ENCODE results near the gene RREB1.

DNA sequence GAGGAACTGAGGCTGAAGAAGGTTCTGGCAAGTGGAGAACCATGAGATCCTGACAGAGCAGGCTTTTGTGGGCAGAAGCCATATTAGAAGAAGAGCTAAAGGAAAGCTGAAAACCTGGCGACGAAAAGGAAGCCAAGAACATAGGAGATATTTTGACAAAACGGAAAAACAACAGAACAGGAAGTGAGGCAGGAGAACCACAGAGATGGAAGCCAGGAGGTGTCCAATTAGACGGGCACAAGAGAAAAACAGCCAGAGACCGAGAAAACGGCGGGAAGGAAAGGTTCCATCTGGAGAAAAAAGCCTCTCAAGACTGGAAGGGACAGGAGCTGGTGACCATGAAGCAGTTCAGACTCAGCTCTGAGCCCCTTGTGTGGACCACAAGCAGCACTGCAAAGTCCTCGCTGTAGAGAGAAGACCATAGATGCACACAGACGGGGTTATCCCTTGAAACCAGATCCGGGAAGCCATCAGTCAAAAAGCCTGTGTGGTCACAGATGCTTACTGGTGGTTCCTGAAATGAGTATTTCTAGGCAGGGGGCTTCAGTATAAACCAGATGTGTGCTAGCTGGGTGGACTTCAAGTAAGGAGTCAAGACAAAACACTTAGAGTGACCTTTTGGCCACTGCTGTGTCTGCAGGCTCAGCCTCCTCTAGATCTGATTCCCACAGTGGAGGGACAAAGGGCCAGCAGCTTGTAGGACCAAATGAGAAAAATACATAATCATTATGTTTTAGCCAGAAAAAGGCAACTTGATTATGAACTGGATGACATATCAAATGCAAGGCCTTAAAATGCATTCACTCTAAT lies 174.5 kb downstream of the RREB1 start:
- TF ChIP-seq, protein P1, sequence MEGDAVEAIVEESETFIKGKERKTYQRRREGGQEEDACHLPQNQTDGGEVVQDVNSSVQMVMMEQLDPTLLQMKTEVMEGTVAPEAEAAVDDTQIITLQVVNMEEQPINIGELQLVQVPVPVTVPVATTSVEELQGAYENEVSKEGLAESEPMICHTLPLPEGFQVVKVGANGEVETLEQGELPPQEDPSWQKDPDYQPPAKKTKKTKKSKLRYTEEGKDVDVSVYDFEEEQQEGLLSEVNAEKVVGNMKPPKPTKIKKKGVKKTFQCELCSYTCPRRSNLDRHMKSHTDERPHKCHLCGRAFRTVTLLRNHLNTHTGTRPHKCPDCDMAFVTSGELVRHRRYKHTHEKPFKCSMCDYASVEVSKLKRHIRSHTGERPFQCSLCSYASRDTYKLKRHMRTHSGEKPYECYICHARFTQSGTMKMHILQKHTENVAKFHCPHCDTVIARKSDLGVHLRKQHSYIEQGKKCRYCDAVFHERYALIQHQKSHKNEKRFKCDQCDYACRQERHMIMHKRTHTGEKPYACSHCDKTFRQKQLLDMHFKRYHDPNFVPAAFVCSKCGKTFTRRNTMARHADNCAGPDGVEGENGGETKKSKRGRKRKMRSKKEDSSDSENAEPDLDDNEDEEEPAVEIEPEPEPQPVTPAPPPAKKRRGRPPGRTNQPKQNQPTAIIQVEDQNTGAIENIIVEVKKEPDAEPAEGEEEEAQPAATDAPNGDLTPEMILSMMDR (optimal IDR thresholded peaks at IDR 0.05 in 1 of 3, IDR thresholded peaks at IDR 0.05 in 1 of 3, conservative IDR thresholded peaks at IDR 0.05 in 1 of 3; ENCODE audit: extremely low read depth in 1 of 3, insufficient read depth in 2 of 3, low read length in 3 of 3), result no peak
- TF ChIP-seq EZH2 (IDR thresholded peaks at IDR 0.05; ENCODE audit: low read length), result no peak

Measured in keratinocyte (primary cell).